HEK293 (cell line): ENCODE data around the gene TAGLN2.

ENCODE experiments used
- FEZF1 ChIP-seq: fragments of 450-650 bp; formaldehyde crosslinking; IDR thresholded peaks from 2 replicates; pipeline ENCODE4 v1.5.1; 2016; ENCODE audit warnings: missing biosample characterization, missing genetic modification characterization
- GLIS1 ChIP-seq: fragments of 450-650 bp; formaldehyde crosslinking; IDR thresholded peaks from 2 replicates; pipeline ENCODE4 v1.5.1; 2016; ENCODE audit warnings: missing biosample characterization, missing genetic modification characterization
- KLF1 ChIP-seq: fragments of 450-650 bp; formaldehyde crosslinking; IDR thresholded peaks from 2 replicates; pipeline ENCODE4 v1.5.1; 2016; ENCODE audit warnings: missing biosample characterization, missing genetic modification characterization
- KLF16 ChIP-seq: fragments of 450-650 bp; formaldehyde crosslinking; IDR thresholded peaks from 2 replicates; pipeline ENCODE4 v1.5.1; 2017; ENCODE audit warnings: missing biosample characterization, missing genetic modification characterization
- PRDM4 ChIP-seq: fragments of 450-650 bp; formaldehyde crosslinking; IDR thresholded peaks from 2 replicates; pipeline ENCODE4 v1.5.1; 2017; ENCODE audit warnings: missing biosample characterization, missing genetic modification characterization
- SCRT2 ChIP-seq: fragments of 450-650 bp; formaldehyde crosslinking; IDR thresholded peaks from 2 replicates; pipeline ENCODE4 v1.5.1; 2016; ENCODE audit warnings: missing biosample characterization, missing genetic modification characterization
- SP3 ChIP-seq: fragments of 450-650 bp; formaldehyde crosslinking; IDR thresholded peaks from 2 replicates; pipeline ENCODE4 v1.5.1; 2016; ENCODE audit warnings: missing biosample characterization, missing genetic modification characterization
- WT1 ChIP-seq: fragments of 450-650 bp; formaldehyde crosslinking; IDR thresholded peaks from 2 replicates; pipeline ENCODE4 v1.5.1; 2016; ENCODE audit warnings: missing biosample characterization, missing genetic modification characterization
- YY2 ChIP-seq: fragments of 450-650 bp; formaldehyde crosslinking; IDR thresholded peaks from 2 replicates; pipeline ENCODE4 v1.5.1; 2016; ENCODE audit warnings: missing biosample characterization, missing genetic modification characterization
- ZBTB11 ChIP-seq: fragments of 450-650 bp; formaldehyde crosslinking; conservative IDR thresholded peaks from 2 replicates; pipeline ENCODE4 v1.5.1; 2016; ENCODE audit warnings: low read depth, missing biosample characterization, missing genetic modification characterization
- ZBTB49 ChIP-seq: fragments of 450-650 bp; formaldehyde crosslinking; IDR thresholded peaks from 2 replicates; pipeline ENCODE4 v1.5.1; 2016; ENCODE audit warnings: missing biosample characterization, missing genetic modification characterization, low read depth
- ZBTB7A ChIP-seq: fragments of 450-650 bp; formaldehyde crosslinking; IDR thresholded peaks from 2 replicates; pipeline ENCODE4 v1.5.1; 2016; ENCODE audit warnings: low read depth, missing biosample characterization, missing genetic modification characterization
- ZBTB8A ChIP-seq: fragments of 450-650 bp; formaldehyde crosslinking; IDR thresholded peaks from 2 replicates; pipeline ENCODE4 v1.5.1; 2016; ENCODE audit warnings: missing biosample characterization, missing genetic modification characterization
- ZFP3 ChIP-seq: fragments of 450-650 bp; formaldehyde crosslinking; IDR thresholded peaks from 2 replicates; pipeline ENCODE4 v1.5.1; 2016; ENCODE audit warnings: low read depth, missing biosample characterization, missing genetic modification characterization
- ZNF18 ChIP-seq: fragments of 450-650 bp; formaldehyde crosslinking; IDR thresholded peaks from 2 replicates; pipeline ENCODE4 v1.5.1; 2016; ENCODE audit warnings: missing biosample characterization, missing genetic modification characterization
- ZNF184 ChIP-seq: fragments of 450-650 bp; IDR thresholded peaks from 2 replicates; pipeline ENCODE4 v1.5.1; 2018; ENCODE audit warnings: missing biosample characterization, mild to moderate bottlenecking, missing genetic modification characterization
- ZNF26 ChIP-seq: fragments of 450-650 bp; formaldehyde crosslinking; IDR thresholded peaks from 2 replicates; pipeline ENCODE4 v1.5.1; 2016; ENCODE audit warnings: missing biosample characterization, missing genetic modification characterization
- ZNF292 ChIP-seq: fragments of 450-650 bp; formaldehyde crosslinking; IDR thresholded peaks from 2 replicates; pipeline ENCODE4 v1.5.1; 2016; ENCODE audit warnings: low read depth, missing biosample characterization, missing genetic modification characterization, borderline replicate concordance
- ZNF404 ChIP-seq: fragments of 450-650 bp; formaldehyde crosslinking; IDR thresholded peaks from 2 replicates; pipeline ENCODE4 v1.5.1; 2017; ENCODE audit warnings: missing biosample characterization, missing genetic modification characterization
- ZNF449 ChIP-seq: fragments of 450-650 bp; formaldehyde crosslinking; IDR thresholded peaks from 2 replicates; pipeline ENCODE4 v1.5.1; 2017; ENCODE audit warnings: missing biosample characterization, mild to moderate bottlenecking, missing genetic modification characterization, moderate library complexity
- ZNF645 ChIP-seq: fragments of 450-650 bp; formaldehyde crosslinking; IDR thresholded peaks from 2 replicates; pipeline ENCODE4; 2016; ENCODE audit warnings: missing biosample characterization, missing genetic modification characterization
- ZNF843 ChIP-seq: fragments of 450-650 bp; formaldehyde crosslinking; IDR thresholded peaks from 2 replicates; pipeline ENCODE4 v1.5.1; 2016; ENCODE audit warnings: missing biosample characterization, missing genetic modification characterization

The TAGLN2 gene

GRCh38 chr1:159945483-159946241 lies 20.4 kb upstream of the TAGLN2 start, which contains the start of gene IGSF9 (continued):
- no peak for TF ChIP-seq ZNF26 (tag by site-specific recombination)
- TF ChIP-seq ZFP3 (tag by site-specific recombination), result no peak
- TF ChIP-seq KLF1 (tag by site-specific recombination), result peak; percentile 87
- TF ChIP-seq FEZF1, result no peak
- 0 out of 2 replicates have a peak, but pooled peaks have one; percentile 20 for TF ChIP-seq ZNF843 (tag by site-specific recombination)
- 0 out of 2 replicates have a peak, but pooled peaks have one; percentile 13 for TF ChIP-seq PRDM4 (tag by site-specific recombination)
- TF ChIP-seq ZBTB49 (tag by site-specific recombination), result no peak
- TF ChIP-seq ZNF449 (tag by site-specific recombination), result 0 out of 2 replicates have a peak, but pooled peaks have one; percentile 14
- no peak for TF ChIP-seq ZNF18 (tag by site-specific recombination)
- peak; percentile 83 for TF ChIP-seq GLIS1 (tag by site-specific recombination)
- 0 out of 2 replicates have a peak, but pooled peaks have one; percentile 45 for TF ChIP-seq SCRT2
- no peak for TF ChIP-seq ZBTB7A (tag by site-specific recombination)
- TF ChIP-seq ZNF645 (tag by site-specific recombination), result no peak
- no peak; the same call in 1 of the 2 replicates for TF ChIP-seq ZBTB11 (tag by site-specific recombination)
- 0 out of 2 replicates have a peak, but pooled peaks have one; percentile 39 for TF ChIP-seq ZNF184 (tag by site-specific recombination)
- no peak for TF ChIP-seq ZNF404 (tag by site-specific recombination)
- peak; percentile 68 for TF ChIP-seq ZBTB8A (tag by site-specific recombination)
- TF ChIP-seq YY2 (tag by site-specific recombination), result peak; percentile 25; the same call in 1 of the 2 replicates
- peak; percentile 98 for TF ChIP-seq SP3 (tag by site-specific recombination)
- peak; percentile 73 for TF ChIP-seq WT1 (tag by site-specific recombination)
- peak; percentile 81 for TF ChIP-seq KLF16 (tag by site-specific recombination)
- no peak for TF ChIP-seq ZNF292 (tag by site-specific recombination)
